Esophagus squamous epithelium (tissue), 4 donors: ENCODE results near the gene ABHD2.

Source experiments
- POLR2A ChIP-seq, 4 donors: fragments of 450-650 bp; IDR thresholded peaks; one replicate each; pipeline ENCODE4 v1.6.1; 2017; ENCODE audit warnings: antibody characterized with exemption in 4 of 4, mild to moderate bottlenecking in 4 of 4, moderate library complexity in 3 of 4
- TF ChIP-seq, protein P1 (sequence below), 6 experiments: fragments of 450-650 bp in 4 of 6; fragments of 200-600 bp in 2 of 6; sonication (generic) in 2 of 6; IDR thresholded peaks; one replicate each; pipeline ENCODE4 v1.5.1; 2016 to 2019; ENCODE audit warnings: antibody characterized with exemption in 6 of 6, mild to moderate bottlenecking in 4 of 6, moderate library complexity in 4 of 6

DNA sequence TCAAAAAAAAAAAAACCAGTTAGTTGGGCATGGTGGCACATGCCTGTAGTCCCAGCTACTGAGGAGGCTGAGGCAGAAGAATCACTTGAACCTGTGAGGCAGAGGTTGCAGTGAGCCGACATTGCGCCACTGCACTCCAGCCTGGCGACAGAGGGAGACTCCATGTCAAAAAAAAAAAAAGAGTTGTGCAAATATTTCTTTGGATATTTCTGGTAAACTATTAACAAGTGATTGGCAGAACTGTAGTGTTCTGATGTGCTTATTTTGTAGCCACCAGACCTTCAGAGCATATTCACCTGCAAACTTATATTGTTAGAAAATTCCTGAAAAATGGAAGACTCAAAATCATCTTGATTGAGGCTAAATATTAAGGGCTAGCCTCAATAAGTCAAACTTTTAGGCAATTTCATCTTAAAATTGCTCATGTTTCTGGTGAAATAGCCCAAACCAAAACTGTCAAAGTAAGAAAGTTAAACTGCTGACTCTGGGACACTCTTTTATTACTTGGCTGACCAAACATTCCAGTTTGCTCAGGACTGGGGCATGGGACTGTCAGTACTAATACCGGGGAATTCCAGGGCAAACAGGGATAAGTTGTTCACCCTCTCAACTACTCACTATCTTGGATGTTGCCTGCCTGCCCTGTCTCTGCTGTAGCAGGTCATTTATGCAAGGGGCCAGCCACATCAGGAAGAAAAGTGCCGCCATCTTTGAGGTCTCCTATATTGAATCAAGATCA lies 37.0 kb downstream of the ABHD2 start:
- TF ChIP-seq, protein P1, sequence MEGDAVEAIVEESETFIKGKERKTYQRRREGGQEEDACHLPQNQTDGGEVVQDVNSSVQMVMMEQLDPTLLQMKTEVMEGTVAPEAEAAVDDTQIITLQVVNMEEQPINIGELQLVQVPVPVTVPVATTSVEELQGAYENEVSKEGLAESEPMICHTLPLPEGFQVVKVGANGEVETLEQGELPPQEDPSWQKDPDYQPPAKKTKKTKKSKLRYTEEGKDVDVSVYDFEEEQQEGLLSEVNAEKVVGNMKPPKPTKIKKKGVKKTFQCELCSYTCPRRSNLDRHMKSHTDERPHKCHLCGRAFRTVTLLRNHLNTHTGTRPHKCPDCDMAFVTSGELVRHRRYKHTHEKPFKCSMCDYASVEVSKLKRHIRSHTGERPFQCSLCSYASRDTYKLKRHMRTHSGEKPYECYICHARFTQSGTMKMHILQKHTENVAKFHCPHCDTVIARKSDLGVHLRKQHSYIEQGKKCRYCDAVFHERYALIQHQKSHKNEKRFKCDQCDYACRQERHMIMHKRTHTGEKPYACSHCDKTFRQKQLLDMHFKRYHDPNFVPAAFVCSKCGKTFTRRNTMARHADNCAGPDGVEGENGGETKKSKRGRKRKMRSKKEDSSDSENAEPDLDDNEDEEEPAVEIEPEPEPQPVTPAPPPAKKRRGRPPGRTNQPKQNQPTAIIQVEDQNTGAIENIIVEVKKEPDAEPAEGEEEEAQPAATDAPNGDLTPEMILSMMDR (IDR thresholded peaks at IDR 0.05), result no peak
- TF ChIP-seq POLR2A (IDR thresholded peaks at IDR 0.05), result no peak
